ENCODE measurements around the gene EFNA5.

Gene EFNA5

GRCh38 chr5:107407713-107408298 is 262.9 kb downstream of the EFNA5 start:
- no peak for TF ChIP-seq POLR2A (IDR thresholded peaks at IDR 0.05; ENCODE audit: extremely low read depth, insufficient read length)
- TF ChIP-seq MYC (IDR thresholded peaks at IDR 0.05; ENCODE audit: low read depth, low read length), result no peak
- TF ChIP-seq MAX (IDR thresholded peaks at IDR 0.05; ENCODE audit: low read depth, low read length), result no peak
- TF ChIP-seq, protein P1, sequence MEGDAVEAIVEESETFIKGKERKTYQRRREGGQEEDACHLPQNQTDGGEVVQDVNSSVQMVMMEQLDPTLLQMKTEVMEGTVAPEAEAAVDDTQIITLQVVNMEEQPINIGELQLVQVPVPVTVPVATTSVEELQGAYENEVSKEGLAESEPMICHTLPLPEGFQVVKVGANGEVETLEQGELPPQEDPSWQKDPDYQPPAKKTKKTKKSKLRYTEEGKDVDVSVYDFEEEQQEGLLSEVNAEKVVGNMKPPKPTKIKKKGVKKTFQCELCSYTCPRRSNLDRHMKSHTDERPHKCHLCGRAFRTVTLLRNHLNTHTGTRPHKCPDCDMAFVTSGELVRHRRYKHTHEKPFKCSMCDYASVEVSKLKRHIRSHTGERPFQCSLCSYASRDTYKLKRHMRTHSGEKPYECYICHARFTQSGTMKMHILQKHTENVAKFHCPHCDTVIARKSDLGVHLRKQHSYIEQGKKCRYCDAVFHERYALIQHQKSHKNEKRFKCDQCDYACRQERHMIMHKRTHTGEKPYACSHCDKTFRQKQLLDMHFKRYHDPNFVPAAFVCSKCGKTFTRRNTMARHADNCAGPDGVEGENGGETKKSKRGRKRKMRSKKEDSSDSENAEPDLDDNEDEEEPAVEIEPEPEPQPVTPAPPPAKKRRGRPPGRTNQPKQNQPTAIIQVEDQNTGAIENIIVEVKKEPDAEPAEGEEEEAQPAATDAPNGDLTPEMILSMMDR (IDR thresholded peaks at IDR 0.05; ENCODE audit: low read depth, low read length), result no peak

GRCh38 chr5:107404595-107405374 is 266.0 kb downstream of the EFNA5 start:
- no peak overlapping the region for H3K4me3 ChIP-seq (ENCODE audit: low read depth, low read length)
- no peak for DNase-seq (ENCODE audit: low read depth)
- TF ChIP-seq MYC (IDR thresholded peaks at IDR 0.05; ENCODE audit: low read depth, low read length) (no peak), MAX (IDR thresholded peaks at IDR 0.05; ENCODE audit: low read depth, low read length) (no peak), POLR2A (IDR thresholded peaks at IDR 0.05; ENCODE audit: extremely low read depth, insufficient read length) (no peak)
- TF ChIP-seq, protein P1 (IDR thresholded peaks at IDR 0.05; ENCODE audit: low read depth, low read length), result no peak

More at GRCh38 chr5:107407713-107408298, 262.9 kb downstream of the EFNA5 start:
- DNase-seq (ENCODE audit: low read depth), result no peak
- H3K4me3 ChIP-seq (ENCODE audit: low read depth, low read length), result no peak overlapping the region

DNA sequence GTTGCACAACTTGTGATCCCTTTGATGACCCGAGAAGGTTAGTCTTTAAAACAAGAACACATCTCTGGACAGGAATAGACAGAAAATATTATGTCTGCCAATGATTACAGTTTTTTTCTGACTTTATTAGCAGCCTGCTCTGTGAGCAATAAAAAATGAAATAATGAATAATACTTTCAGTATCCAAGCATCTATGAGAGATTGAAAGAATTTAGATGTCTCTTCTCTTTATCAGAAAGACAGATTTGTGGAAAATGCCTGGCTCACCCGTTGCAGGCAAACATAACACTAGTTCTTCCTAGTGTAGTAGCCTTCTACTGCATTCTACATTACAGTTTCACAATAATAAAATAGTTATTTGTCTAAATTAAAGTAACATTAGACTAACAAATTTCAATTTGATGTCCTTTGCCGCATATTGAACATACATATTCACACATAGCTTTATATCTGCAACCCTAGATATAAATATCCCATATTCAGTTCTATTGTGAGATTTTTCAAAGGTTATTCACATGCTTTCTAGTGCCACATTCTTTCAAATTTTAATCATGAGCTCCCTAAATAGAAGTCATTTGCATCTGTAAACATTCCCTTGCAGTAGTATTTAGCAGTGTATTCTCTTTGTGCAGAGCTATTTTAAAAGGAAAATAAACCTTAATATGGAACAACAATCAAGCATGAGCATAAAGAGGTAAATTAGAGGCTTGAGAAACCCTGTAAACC is 267.3 kb downstream of the EFNA5 start:
- DNase-seq (ENCODE audit: low read depth), result no peak
- H3K4me3 ChIP-seq (ENCODE audit: low read depth, low read length), result no peak overlapping the region
- no peak for TF ChIP-seq MAX (IDR thresholded peaks at IDR 0.05; ENCODE audit: low read depth, low read length)
- no peak for TF ChIP-seq POLR2A (IDR thresholded peaks at IDR 0.05; ENCODE audit: extremely low read depth, insufficient read length)
- TF ChIP-seq, protein P1 (IDR thresholded peaks at IDR 0.05; ENCODE audit: low read depth, low read length), result no peak
- TF ChIP-seq MYC (IDR thresholded peaks at IDR 0.05; ENCODE audit: low read depth, low read length), result no peak

GRCh38 chr5:107402434-107403227 is 268.1 kb downstream of the EFNA5 start:
- no peak for TF ChIP-seq MAX (IDR thresholded peaks at IDR 0.05; ENCODE audit: low read depth, low read length)
- no peak for TF ChIP-seq POLR2A (IDR thresholded peaks at IDR 0.05; ENCODE audit: extremely low read depth, insufficient read length)
- TF ChIP-seq, protein P1 (IDR thresholded peaks at IDR 0.05; ENCODE audit: low read depth, low read length), result no peak
- no peak for TF ChIP-seq MYC (IDR thresholded peaks at IDR 0.05; ENCODE audit: low read depth, low read length)
- DNase-seq (ENCODE audit: low read depth), result no peak
- H3K4me3 ChIP-seq (ENCODE audit: low read depth, low read length), result no peak overlapping the region

- DNase-seq (ENCODE audit: low read depth), result no peak
- no peak for TF ChIP-seq POLR2A (IDR thresholded peaks at IDR 0.05; ENCODE audit: extremely low read depth, insufficient read length)
- no peak for TF ChIP-seq MAX (IDR thresholded peaks at IDR 0.05; ENCODE audit: low read depth, low read length)
- TF ChIP-seq, protein P1 (IDR thresholded peaks at IDR 0.05; ENCODE audit: low read depth, low read length), result no peak
- TF ChIP-seq MYC (IDR thresholded peaks at IDR 0.05; ENCODE audit: low read depth, low read length), result no peak
Observed at GRCh38 chr5:107401470-107402122, 269.1 kb downstream of the EFNA5 start.

More at GRCh38 chr5:107401470-107402122, 269.1 kb downstream of the EFNA5 start:
- H3K4me3 ChIP-seq (ENCODE audit: low read depth, low read length), result no peak overlapping the region

Data from NB4 (cell line).